ENCODE data around the gene GZMM.
"Not testable (repeated sequence)": the region's sequence is repeated elsewhere in the genome, so short reads cannot be mapped to it uniquely, and the experiment has no call there.

Gene GZMM

DNA sequence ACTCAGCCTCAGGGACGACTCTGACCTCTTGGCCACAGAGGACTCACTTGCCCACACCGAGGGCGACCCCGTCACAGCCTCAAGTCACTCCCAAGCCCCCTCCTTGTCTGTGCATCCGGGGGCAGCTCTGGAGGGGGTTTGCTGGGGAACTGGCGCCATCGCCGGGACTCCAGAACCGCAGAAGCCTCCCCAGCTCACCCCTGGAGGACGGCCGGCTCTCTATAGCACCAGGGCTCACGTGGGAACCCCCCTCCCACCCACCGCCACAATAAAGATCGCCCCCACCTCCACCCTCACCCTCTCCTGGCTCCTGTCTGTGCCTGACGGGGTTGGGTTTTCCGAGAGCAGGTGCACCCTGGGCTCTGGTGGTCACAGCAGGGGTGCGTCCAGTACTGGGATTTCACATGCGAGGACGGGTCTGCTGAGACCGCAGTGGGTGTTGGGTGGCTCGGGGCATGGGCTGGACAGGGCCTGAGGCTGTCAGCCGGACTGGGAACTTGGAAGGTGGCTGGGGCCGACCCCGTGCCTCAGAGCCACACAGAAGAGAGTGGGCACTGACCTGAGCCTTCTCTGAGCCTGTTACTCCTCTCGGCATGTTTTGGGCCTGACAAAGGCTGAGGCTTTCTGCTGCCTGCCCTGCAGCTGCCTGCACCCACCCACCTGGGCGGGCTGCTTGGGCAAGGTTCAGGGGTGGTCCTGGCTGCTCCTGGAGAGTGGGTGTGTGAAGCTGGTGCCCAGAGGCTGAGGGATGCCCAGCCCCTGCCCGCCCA lies 39.5 kb downstream of the GZMM start:
- no peak for DNase-seq (ENCODE audit: low spot score)

DNA sequence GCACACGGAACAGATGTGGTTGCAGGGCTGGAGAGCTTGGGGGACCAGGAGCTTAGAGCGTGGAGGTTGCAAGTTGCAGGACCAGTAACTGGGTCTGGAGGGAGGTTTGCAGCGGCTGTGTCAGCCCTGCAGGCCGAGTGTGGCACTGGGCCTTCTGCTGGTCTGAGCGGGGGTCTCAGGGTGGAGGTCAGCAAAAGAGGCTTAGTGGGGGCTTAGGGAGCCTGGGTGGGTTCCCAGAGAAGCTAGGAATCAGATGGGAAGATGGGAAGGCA lies 40.1 kb downstream of the GZMM start:
- no peak for DNase-seq (ENCODE audit: low spot score)

DNA sequence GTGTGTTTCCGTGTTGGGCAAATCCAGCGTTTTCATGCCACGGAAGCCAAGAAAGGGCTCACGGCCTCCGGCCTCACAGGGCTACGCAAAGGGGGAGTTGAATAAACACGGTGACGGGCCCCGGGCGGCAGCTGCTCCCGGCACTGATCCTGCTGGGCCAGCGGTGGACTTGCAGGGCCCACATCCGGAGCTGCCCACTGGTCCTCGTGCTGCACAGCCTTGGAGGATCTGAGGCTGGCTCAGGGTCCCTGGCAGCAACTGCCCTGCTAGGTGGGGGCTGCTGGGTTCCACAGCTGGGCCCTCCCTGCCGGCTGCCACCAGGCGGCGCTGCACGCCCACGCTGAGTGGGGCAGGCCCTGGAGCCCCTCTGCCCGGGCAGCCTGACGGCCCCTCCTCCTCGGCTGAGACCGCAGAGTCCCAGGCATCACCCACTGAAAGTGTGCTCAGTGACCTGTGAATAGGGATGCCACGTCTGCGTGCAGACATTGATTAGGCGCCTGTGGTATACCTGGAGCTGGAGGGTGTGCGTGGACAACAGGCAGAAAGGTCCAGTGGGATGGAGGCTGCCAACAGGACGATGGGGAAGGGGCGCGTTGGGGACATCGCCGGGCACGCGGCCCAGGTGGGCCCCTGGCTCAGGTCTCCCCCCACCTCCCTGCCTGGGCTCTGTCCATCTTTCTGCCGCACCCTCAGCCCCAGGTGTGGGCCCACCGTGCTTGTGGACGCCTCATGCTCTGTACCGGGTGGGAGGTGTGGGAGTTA lies 40.6 kb downstream of the GZMM start:
- peak; percentile 52 for DNase-seq (ENCODE audit: low spot score)

DNA sequence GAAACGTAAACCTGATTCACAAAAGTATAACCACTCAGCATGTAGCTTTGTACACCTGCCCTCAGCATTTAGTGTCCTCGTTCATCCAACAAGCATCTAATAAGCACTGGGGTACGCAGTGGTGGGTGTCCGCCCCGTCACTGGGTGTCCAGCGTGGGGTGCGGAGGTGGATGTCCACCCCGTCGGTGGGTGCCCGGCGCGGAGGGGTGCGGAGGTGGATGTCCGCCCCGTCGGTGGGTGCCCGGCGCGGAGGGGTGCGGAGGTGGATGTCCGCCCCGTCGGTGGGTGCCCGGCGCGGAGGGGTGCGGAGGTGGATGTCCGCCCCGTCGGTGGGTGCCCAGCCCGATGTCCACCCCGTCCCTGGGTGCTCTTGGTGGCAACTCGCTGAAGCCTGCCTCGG lies 41.3 kb downstream of the GZMM start:
- not testable (repeated sequence) for DNase-seq (ENCODE audit: low spot score)

DNA sequence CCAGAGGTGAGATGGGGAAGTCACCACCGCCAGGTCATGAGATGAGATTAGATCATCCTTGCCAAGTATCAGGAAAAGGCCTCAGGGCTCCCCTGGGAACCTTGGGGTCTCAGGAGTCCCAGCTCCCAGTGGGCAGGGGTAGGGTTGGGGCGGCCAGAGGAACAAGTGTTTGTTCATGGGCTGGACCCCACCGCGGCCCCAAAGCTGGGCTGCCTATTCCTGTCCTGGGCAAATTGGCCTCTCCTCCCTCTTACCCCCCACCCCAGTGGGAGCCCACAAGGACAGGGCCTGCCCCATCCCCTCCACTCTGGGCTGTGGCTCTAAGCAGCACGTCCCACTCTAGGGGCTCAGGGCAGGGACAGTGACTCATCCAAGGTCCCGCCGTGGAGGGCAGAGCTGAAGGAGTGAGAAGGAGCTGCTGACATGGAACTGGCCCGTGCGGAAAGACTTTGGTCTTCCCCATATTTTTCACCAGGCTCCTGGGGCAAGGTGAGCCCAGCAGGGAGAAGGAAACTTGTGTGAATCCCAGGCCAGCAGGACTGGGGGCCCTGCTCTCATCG lies 41.8 kb downstream of the GZMM start:
- DNase-seq (ENCODE audit: low spot score): no peak

DNA sequence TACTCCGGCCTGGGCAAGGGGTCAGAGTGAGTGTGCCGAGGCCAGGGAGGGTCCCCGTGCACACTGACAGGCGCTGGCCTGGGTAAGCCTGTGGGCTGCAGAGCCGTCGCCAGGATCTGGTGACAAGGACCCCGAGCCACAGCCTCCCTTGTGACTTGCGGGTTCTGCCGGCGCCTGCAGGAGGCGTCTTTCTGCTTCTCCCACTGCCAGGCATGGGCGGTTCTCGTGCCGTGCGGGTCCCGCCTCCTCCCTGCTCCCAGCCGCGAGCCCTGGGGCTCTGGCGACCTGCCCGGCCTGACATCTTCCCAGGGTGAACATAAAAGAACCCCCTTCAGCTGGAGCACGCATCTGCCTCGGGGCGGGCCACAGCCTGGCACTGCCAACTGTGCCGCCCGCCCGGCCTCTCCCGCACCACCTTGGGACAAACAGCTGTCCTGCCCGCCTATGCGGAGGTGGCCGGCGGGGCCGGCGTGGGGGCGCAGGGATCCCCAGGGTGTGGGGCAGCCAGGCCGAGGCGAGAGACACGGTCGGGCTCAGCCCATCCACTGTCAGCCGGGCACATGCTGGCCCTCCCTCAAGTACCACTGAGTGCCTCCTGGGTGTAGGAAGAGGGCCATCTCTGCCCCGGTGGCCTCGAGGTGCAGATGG lies 44.4 kb downstream of the GZMM start:
- DNase-seq (ENCODE audit: low spot score): peak; percentile 69

DNA sequence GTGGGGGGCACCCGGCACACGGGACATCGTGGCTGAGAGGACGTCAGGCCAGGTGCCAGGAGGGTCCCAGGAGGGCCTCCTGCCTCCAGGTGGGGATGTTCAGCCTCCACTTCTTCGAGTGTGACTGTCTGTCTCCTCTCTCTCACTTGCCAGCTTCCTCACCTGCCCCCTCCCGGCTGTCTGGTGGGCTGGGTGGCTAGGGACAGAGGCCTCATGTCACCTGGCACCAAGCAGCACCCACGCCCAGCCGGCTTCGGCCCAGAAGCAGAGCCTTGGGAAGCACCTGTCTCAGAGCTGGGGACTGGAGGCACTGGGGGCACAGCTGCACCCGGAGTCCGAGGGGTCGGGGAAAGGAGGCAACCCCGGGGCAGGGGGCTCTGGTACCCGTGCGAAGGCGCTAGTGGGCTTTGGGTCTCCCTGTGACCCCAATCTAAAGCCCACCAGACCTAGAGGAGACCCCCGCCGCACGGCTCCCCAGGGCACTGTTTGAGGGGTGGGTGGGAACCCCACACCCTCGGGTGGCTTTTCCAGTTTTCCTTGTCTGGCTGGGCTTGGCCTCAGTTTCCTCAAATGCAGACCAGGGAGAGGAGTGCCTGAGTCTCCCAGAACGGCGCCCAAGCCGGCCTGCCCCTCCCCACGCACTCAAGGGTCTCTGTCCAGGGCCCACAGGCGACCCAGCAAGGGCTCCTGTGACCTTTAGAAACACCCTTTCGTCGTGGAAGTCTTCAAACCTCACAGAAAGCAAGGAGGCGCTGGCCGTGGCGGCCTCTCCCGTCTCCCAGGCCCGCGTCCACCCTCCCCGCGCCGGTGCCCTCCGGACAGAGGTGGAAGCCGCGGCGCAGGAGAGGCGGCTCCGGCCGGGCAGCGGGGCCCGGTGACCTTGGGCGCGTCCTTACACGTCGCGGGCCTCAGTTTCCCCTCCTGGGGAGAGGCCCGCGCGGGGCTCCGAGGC lies 45.2 kb downstream of the GZMM start:
- no peak for DNase-seq (ENCODE audit: low spot score)

DNA sequence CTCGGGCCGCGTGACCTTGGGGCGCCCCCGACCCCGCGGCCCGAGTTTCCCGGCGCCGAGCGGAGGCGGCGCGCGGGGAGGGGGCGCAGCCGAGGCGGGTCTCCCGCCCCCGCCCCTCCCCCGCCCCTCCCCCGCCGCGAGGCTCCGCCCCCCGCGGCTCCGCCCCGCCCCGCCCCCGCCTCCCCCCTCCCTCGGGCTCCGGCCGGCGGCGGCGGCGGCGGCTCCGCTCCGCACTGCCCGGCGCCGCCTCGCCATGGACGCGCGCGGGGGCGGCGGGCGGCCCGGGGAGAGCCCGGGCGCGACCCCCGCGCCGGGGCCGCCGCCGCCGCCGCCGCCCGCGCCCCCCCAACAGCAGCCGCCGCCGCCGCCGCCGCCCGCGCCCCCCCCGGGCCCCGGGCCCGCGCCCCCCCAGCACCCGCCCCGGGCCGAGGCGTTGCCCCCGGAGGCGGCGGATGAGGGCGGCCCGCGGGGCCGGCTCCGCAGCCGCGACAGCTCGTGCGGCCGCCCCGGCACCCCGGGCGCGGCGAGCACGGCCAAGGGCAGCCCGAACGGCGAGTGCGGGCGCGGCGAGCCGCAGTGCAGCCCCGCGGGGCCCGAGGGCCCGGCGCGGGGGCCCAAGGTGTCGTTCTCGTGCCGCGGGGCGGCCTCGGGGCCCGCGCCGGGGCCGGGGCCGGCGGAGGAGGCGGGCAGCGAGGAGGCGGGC lies 46.0 kb downstream of the GZMM start, which contains the start of gene HCN2:
Gene HCN2, plus strand, starts transcription at position 189 of the 703 bp plus-strand sequence. Its CDS starts 65 bp downstream, at position 254.
- no peak for DNase-seq (ENCODE audit: low spot score)

DNA sequence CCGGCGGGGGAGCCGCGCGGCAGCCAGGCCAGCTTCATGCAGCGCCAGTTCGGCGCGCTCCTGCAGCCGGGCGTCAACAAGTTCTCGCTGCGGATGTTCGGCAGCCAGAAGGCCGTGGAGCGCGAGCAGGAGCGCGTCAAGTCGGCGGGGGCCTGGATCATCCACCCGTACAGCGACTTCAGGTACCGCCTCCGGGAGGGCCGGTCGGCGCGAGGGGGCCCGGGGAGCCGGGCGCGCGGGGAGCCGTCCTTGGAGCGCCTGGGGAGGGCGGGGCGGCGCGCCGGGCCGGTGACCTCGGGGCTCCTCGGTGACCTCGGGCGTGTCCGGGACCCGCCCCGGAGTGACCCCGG lies 46.5 kb downstream of the GZMM start:
- DNase-seq (ENCODE audit: low spot score): no peak

DNA sequence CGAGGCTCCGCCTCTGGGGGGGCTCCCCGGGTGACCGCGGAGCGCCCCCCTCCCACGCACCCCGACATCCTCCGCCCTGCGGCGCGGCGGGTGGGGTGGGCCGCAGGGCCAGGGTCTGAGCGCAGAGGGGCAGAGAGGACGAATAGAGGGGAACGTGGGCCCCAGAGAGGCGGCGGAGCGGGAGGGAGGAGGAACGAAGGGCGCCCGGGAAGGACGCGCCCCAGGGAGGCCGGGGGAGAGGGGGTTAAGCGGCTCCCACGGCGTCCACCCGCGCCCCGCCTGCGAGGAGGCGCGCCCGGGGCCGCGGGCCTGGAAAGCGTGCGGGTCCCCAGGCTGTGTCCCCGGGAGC lies 46.9 kb downstream of the GZMM start:
- no peak for DNase-seq (ENCODE audit: low spot score)

DNA sequence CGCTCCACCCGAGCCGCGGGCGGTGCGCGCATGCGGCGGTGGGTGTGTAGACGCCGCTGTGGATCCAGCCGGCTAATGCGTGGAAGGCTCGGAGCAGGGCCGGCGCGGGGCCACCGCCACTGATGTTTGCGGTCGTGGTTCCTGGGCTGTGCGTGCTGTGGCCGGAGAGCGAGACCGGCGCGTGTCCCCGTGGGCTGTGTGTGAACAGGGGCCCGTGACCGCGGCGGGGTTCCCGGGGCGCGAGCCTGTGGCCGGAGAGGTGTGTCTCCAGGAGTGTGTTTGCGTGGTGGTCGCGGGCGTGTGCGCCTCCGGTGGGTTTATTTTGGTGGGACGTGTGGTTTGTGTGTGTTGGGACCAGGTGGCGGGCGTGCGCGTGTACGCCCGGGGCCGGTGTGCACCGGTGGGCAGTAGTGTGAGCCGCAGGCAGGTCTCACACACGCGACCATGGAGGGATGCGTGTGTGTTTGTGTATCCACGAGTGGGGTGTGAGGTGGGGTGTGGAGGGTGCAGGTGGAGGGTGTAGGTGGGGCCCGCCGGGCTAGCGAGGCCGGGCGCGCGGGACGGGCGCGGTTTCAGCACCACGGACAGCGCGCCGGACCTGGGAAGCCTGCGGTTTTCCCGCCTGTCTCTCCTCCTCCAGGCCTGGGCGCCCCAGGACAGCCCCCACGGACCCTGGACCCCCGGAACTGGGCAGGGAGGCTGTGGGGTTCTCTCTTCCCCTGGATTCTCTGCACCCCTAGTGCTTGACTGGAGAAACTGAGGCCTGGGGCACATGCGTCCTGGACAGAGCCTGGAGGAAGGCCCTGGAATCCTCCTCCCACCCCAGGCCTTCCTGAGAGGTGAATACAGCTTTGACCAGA lies 47.5 kb downstream of the GZMM start:
- DNase-seq (ENCODE audit: low spot score): no peak

DNA sequence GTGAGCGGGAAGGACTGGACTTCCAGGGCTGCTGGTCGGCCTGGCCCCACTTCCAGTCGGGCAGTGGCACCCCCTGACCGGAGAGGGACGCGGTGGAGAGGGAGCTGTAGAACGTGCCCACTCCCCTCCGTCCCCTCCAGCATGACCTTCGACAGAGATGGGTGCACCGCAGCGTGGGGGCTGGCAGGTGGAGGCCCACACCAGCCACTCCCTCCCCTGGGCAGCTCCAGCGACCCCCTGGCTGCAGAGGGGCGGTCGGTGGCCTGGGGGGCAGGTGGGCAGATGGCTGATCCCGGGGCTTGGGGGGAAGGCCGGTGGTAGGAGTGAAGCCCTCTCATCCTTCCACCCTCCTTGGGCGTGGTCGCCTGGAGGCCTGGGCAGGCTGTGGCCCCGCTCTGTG lies 48.2 kb downstream of the GZMM start:
- no peak for DNase-seq (ENCODE audit: low spot score)

DNA sequence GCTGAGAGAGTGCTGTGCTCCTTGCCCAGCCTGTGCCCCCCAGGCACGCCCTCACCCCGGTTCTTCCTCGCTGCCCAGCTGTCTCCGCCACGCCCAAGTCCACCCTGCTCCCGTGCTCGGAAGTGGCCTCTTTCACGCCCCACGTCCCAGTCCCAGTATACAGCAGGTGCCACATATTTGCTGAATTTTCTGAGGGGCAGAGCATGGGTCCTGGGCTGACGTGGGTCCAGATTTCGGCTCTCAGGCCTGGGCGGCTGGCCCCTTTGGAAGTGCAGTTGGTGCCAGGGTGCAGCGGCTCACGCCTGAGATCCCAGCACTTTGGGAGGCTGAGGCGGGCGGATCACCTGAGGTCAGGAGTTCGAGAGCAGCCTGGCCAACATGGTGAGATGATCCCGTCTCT lies 49.2 kb downstream of the GZMM start:
- DNase-seq (ENCODE audit: low spot score): no peak

DNA sequence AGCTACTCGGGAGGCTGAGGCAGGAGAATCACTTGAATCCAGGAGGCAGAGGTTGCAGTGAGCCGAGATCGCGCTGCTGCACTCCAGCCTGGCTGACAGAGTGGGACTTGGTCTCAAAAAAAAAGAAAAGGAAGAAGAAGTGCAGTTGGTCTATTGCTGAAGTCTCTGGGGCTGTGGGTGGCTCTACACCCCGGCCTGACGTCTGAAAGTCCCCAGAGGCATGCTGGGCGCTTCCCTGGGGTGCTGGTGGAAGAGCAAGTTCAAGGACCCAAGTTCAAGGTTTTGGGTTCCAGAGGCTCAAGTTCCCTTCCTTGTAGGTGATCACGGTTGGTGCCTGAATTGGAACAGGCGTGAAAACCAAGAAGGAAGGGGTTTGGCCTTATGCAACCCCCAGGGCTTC lies 49.7 kb downstream of the GZMM start:
- DNase-seq (ENCODE audit: low spot score): no peak

DNA sequence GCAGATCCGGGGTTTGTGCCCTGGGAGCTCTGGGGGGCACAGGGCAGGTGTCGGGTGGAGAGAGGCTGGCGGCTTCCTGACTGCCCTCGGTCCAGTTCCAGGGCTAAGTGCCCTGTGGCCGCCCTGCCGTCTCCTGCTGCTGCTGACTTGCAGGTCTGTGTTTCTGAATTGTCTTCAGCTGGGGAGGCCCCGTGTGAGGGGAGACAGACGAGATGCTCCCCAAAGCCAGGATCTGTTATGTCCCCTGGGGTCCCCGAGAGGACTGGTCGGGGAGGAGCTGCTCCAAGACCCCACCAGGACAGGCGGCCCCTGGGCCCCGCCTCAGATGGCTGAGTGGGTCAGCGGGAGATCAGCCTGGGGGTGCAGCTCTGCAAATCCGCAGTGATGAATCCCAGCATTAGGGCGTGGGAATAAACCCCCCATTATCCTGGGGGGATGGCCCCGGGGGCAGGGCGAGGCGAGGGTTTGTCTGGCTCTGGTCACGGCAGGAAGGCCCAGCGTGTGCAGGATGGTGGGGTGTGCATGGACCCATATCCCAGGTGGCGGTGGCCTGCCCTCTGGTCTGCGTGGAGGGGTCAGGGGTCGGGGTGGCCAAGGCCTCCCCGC lies 50.5 kb downstream of the GZMM start:
- no peak for DNase-seq (ENCODE audit: low spot score)

DNA sequence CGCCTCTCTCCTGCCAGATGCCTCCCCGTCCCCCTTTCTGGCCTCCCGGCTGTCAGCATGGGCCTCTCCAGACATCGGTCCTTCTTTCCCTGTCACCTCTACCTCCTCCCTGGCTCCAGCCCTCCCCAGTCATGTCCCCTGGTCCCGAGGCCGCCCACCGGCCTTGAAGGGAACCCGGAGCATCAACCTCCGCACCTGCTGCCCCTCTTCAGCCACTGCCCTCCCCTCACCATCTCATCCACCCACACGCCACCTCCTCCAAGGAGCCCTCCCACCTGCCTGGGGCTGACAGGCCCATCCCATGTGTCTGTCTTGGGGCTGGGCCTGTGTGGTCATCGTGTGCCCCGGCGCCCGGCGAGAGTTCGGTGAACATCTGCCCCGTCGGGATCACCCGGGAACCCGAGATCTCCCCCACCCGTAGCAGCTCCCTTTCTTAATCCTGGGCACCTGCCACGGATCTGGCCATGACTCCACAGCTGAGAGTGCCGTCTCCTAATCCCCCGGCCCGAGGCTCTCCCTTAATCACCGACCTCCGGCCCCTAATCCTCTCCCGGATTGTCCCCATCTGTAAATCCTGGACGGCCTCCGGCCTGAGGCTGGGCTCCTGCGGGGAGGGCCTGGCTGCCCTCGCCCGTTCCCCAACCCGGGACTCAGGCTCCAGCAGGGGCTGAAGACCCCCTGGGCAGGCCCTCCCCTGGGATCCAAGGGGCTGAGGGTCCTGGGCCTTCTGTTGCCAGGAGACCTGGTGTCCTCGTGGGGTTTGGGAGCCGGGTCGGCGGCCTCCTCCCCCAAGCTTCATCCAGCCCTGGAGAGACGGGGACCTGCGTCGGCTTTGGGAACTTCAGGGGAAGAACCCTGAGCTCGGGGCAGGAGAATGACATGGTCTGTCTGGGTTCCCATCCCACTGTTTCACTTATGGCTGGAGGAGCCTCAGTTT lies 51.7 kb downstream of the GZMM start:
- no peak for DNase-seq (ENCODE audit: low spot score)

DNA sequence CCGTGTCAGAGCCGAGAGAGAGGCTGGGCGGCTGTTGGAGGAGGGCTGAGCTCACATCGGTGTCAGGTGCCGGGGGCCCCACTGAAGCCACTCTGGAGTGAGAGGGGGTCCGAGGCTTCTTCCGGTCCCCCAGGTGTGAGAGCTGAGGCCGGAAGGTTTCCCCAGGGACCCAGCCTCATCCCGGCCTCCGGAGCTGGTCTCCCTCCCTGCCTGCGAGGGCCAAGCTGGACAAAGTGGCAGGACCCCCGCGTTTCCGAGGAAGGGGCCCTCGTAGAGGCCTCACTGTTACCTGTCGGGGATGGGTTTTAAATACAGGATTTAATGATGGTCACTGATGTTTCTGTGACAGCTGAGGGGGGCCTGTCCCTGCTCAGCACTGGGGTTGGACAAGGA lies 52.4 kb downstream of the GZMM start:
- no peak for DNase-seq (ENCODE audit: low spot score)

DNA sequence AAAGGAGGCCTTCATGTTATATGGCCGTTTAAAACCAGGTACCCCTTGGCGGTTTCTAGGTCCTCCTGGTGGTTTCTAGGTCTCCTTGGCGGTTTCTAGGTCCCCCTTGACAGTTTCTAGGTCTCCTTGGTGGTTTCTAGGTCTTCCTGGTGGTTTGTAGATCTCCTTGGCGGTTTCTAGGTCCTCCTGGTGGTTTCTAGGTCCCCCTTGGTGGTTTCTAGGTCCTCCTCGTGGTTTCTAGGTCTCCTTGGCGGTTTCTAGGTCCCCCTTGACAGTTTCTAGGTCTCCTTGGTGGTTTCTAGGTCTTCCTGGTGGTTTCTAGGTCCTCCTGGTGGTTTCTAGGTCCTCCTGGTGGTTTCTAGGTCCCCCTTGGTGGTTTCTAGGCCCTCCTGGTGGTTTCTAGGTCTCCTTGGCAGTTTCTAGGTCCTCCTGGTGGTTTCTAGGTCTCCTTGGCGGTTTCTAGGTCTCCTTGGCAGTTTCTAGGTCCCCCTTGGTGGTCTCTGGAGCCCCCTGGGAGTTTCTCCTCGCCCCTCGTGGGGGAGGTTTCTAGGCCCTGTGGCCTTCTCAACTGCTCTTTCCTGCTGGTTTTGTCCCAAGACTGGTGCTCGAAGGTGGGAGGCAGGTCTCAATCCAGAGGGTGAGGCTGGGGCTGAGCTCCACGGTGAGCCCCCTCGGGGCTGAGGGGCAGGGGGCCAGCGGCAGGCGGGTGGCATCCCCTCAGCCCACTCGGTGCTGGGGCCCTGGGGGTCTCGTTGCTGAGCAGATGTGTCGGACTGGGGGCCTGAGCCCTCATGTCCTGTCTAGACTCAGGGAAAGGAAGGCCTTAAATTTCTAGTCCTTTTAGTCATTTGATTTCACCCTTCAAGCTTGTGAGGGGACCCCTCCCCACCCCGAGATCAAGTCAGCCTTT lies 53.8 kb downstream of the GZMM start:
- DNase-seq (ENCODE audit: low spot score): no peak

Measured in cerebellar cortex (tissue), 1 donor.